ENCODE data around the gene EIF4G2.
"Not testable (repeated sequence)": the region's sequence is repeated elsewhere in the genome, so short reads cannot be mapped to it uniquely, and the experiment has no call there.

EIF4G2 gene

GRCh38 chr11:10808553-10809372 lies at the start of gene EIF4G2:
Gene EIF4G2, minus strand, starts transcription at chr11:10808926.
- peak; percentile 99 for DNase-seq

DNA sequence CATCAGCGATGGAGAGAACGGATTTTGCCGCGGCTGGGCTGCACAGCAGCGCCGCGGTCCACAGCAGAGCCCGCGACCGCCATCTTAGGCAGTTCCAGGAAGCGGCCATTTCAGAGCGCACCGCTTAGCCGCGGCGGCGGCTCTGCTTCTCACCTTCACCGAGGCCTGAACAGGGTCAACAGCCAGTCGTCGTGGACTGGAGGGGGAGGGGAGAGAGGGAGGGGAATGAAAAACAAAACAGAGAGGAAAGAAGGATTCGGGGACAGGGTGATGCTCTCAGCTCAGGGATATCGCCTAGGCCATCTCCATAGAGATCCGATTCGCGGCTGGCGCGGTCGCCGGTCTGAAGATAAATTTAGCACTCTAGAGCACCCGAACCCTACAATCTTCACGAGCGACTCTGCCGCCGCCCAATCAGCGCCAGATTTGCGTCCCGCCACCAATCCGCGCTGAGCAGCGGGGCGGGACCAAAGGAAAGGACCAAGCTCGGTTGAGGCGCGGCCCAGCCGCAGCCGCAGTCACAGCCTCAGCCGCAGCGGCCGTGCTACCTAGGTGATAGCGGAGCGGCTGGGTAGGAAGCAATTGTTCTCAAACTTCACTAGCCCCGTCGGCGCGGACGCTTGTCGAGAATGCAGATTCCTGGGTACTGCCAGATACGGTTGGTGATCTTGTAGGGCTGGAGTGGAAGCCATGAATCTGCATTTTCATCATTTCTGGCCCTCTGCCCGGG lies 49.1 kb upstream of the EIF4G2 start, which contains the start of gene ZBED5:
Gene ZBED5, minus strand, starts transcription at position 345 of the 730 bp plus-strand sequence. CDS start 3,108 bp downstream, outside the sequence.
- peak; percentile 97 for DNase-seq

DNA sequence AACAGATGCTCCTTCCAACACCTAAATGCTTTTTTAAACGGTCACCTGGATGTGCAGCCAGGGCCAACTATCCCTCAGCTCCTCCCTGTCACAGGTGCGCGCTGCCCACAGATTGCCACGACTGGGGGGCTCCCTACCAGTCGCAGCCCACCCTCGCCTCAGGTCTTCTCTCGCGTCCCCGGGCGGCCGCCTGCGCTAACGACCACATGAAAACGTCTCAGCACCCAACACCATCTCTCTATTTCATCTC lies 48.7 kb upstream of the EIF4G2 start:
- no peak for DNase-seq

- DNase-seq = peak; percentile 19
These were observed 48.1 kb upstream of the EIF4G2 start for GRCh38 chr11:10856689-10857458.

DNA sequence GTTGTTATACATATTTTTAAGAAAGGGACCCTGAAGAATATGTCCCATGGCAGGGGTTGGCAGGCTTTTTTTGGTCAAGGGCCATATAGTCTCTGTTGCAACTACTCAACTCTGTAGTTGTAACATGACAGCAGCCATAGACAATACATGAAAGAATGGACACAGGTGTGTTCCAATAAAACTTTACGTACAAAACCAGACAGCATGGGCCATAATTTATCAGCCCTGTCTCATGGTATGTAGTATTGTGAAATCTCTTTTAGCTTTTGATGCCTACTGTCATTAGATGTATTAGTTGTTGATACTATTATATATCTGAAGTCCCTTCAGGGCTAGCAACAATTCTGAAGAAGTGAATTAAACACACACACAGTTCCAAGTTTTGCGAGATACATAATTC lies 46.6 kb upstream of the EIF4G2 start:
- no peak for DNase-seq

GRCh38 chr11:10847960-10848860 lies 39.5 kb upstream of the EIF4G2 start:
- DNase-seq = no peak

- DNase-seq = no peak
These were observed 37.9 kb upstream of the EIF4G2 start for GRCh38 chr11:10846660-10847059.

DNA sequence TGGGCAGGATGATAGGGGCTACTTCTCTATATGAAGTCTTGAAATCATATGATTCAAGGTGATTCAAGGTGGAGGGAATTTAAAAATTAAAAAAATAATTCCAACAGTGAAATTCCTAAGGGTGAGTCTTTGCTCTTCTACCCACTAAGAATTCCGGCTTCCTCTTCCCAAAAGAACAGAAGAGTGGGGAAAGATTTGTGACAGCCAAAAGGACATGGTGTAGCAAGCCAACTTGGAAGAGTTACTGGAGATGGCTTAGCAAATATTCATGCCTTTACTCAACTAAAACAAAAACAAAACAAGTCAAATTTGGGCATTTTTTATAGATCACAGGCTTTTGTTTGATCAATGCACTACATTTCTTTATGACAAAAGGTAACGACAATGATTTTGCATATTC lies 36.9 kb upstream of the EIF4G2 start:
- DNase-seq = no peak

- DNase-seq = no peak
These were observed 36.1 kb upstream of the EIF4G2 start for GRCh38 chr11:10844796-10845195.

DNA sequence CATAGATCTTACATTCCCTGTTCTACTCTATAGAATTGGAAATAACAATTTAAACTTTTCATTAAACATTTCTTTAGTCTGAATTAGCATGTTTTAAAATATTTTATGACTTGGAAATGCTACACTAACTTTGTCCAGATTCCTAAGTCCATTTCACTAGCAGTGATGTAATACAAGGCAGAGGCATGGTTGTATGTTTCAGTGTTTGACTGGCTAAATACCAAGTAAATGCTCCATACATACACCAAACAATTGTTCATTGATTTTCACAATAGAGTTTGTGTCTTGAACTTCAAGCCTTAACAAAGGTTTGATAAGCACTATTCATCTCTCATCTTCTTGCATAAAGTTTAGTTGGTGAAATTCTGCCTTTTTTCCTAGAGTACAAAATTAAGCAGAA lies 35.6 kb upstream of the EIF4G2 start:
- DNase-seq = no peak

DNA sequence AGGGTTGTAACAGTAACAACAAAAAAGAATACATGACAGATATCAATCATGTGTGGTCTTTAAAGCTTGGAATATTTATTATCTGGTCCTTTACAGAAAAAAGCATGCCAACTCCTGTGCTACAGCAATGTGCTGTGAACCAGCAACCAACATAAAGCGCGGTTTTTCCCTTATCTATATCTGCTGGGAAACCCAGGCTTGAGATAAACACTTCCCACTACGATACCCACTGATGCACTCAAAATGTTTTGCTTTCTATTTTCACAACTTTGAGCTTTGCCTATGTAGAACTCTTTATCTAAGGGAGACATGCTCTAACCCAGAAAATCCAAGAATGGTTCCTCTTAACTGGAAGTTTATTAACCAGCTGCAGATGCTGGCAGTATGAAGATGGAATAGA lies 30.2 kb upstream of the EIF4G2 start:
- no peak for DNase-seq

DNA sequence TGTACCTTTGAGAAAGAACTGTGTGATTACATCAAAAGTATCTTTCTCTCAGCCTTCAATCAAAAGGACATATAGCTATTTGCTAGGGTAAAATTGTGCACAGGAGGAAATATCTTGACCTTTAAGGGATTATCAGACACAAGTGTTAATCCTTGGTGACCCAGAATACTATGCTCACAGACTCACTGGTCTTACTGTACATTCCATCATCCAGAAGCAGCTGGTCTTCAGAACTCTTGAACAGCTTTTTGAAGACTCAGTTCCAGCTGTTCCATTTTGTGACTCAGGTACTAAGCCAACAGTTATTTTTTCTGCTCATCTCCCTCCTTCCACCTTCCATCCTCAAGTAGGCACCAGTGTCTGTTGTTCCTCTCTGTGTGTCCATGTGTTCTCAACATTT lies 29.4 kb upstream of the EIF4G2 start:
- no peak for DNase-seq

- not testable (repeated sequence) for DNase-seq
These were observed 28.2 kb upstream of the EIF4G2 start for GRCh38 chr11:10836884-10837283.

- DNase-seq = no peak
These were observed 20.4 kb upstream of the EIF4G2 start for GRCh38 chr11:10829139-10829538.

- no peak for DNase-seq
These were observed 19.7 kb upstream of the EIF4G2 start for GRCh38 chr11:10828402-10828801.

- DNase-seq = no peak
These were observed 16.2 kb upstream of the EIF4G2 start for GRCh38 chr11:10824888-10825287.

GRCh38 chr11:10823152-10823579 lies 14.4 kb upstream of the EIF4G2 start:
- DNase-seq = no peak

DNA sequence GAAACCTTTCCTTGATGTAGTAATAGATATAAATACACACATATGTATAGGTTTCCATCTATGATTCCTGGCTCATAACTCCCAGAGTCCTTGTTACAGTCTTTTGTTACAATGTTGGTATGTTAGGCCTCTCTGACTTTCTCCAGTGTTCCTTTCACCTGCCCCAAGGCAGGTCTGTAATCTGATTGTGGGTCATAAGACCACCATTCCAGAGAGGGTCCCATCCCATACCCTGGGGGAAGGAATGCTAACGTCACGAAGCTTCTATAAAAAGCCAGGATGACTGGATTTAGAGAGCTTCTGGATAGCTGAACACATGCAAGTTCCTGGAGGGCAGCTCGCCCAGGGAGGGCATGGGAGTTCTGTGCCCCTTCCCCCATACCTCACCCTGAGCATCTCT lies 13.8 kb upstream of the EIF4G2 start:
- not testable (repeated sequence) for DNase-seq

DNA sequence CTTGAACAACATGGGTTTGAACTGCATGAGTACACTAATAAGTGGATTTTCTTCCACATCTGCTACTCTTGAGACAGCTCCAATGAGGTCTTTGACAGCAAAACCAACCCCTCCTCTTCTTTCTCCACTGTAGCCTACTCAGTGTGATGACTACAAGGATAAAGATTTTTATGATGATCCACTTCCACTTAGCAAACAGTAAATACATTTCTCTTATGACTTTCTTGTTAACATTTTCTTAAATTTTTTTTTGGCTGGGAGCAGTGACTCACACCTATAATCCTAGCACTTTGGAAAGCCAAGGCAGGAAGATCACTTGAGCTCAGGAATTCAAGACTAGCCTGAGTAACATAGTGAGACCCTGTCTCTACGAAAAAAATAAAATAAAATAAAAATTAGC lies 9.9 kb upstream of the EIF4G2 start:
- DNase-seq = no peak

DNA sequence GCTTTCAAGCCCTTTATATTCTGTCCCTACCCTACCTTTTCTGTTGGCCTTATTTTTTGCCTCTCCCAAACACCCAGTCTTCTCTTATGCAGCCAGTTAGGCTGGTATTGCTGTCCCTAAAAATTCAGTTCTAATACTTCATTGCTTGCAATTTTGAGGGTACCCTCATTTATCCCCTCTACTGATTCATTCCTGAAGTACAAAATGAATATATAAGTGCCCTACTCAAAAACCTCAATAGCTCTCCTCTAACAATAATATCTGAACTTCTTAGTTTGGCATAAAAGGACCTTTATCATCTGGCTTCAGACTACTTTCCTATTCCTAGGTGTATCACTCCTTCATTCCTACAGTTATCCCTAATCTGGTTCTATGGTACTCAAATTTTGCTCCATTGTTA lies 5.2 kb upstream of the EIF4G2 start:
- DNase-seq = no peak

DNA sequence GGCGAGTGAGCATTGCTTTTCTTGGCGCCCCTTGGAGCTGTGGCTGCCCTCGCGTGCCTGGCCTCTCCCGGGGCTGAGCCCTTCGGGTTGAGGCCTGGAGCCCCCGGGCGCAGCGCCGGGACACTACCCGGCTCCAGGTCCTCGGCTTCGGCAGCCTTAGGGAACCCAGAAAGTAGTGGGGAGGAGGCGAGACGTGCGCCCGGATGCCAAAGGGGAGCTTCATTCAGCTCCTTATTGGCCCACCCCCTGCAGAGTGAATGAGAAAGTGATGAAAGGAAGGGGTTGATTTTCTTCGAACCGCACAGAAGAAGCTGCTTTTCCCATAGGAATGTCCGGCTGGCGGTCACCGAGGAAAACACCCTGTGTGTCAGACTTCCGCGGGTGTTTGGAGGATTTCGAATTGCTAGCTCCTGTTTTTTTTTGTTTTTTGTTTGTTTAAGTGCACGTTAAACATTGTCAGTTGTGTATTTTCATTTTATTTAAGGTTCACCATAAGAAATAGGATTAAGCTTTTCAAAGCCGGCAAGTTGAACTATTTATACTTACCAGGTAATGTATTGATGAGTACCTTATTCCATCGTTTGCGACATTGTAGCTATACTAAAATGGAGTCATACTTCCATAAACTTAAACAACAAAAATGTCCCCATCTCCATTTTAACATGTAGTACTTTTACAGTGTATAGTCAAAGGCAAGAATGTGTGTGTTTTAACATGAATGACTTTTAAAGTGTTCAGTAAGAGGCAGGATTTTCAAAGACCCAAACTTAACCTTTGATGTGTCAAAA lies 841 bp upstream of the EIF4G2 start:
- peak; percentile 50 for DNase-seq

GRCh38 chr11:10808235-10808552 lies 532 bp downstream of the EIF4G2 start:
- DNase-seq = no peak

All from CD4-positive, alpha-beta T cell treated with Interleukin-10 for 1 hour (primary cell).